ENCODE measurements around the gene NFE2L3.

DNA sequence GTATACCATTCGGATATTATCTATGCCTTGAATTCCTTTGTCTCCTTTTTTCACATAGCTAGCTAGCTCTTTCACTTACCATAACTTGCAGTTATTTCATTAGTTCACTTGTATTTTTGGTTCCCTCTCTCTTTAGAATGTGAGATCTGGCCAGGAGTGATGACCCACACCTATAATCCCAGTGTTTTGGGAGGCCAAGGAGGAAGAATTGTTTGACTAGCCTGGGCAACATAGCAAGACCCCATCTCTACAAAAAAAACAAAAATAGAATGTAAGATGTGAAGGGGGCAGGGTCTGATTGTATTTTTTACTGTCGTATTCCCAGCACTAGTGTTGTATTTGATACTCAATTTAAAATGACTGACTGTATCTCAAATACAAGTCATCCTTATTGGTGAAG lies 19.6 kb downstream of the NFE2L3 start:
- TF ChIP-seq, protein P1, sequence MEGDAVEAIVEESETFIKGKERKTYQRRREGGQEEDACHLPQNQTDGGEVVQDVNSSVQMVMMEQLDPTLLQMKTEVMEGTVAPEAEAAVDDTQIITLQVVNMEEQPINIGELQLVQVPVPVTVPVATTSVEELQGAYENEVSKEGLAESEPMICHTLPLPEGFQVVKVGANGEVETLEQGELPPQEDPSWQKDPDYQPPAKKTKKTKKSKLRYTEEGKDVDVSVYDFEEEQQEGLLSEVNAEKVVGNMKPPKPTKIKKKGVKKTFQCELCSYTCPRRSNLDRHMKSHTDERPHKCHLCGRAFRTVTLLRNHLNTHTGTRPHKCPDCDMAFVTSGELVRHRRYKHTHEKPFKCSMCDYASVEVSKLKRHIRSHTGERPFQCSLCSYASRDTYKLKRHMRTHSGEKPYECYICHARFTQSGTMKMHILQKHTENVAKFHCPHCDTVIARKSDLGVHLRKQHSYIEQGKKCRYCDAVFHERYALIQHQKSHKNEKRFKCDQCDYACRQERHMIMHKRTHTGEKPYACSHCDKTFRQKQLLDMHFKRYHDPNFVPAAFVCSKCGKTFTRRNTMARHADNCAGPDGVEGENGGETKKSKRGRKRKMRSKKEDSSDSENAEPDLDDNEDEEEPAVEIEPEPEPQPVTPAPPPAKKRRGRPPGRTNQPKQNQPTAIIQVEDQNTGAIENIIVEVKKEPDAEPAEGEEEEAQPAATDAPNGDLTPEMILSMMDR (conservative IDR thresholded peaks at IDR 0.05 in 1 of 2, IDR thresholded peaks at IDR 0.05 in 1 of 2; ENCODE audit: extremely low read depth in 1 of 2, insufficient read depth in 1 of 2, low read depth in 1 of 2, low read length in 2 of 2), result no peak
- TF ChIP-seq EZH2 (IDR thresholded peaks at IDR 0.05; ENCODE audit: borderline replicate concordance, low read length), result no peak

All from mammary epithelial cell (primary cell).